Stimulated activated memory B cell treated with anti-CD40 and anti-IgM and Interleukin-4, amounts not matched to agents 10 μg/mL and 1 μg/mL and 100 μg/mL, for 72 hours (primary cell): ENCODE data around the gene CENPF.

Experiments
- ATAC-seq: fragments of 150-1000 bp; cut with Tn5 transposase; 2 replicates; pipeline ENCODE4 v1.10.0; 2021
- H3K27ac Mint-ChIP-seq: one replicate; pipeline ENCODE4 v1.8.0; 2022; ENCODE audit warnings: mild to moderate bottlenecking, mixed read lengths
- H3K27me3 Mint-ChIP-seq: one replicate; pipeline ENCODE4 v1.8.0; 2022; ENCODE audit warnings: mixed read lengths
- H3K36me3 Mint-ChIP-seq: one replicate; pipeline ENCODE4 v1.8.0; 2022; ENCODE audit warnings: mixed read lengths
- H3K4me1 Mint-ChIP-seq: one replicate; pipeline ENCODE4 v1.8.0; 2022; ENCODE audit warnings: mixed read lengths
- H3K4me3 Mint-ChIP-seq: one replicate; pipeline ENCODE4 v1.8.0; 2022; ENCODE audit warnings: mild to moderate bottlenecking, moderate library complexity, mixed read lengths
- H3K9me3 Mint-ChIP-seq: one replicate; pipeline ENCODE4 v1.8.0; 2022; ENCODE audit warnings: mixed read lengths

CENPF gene

DNA sequence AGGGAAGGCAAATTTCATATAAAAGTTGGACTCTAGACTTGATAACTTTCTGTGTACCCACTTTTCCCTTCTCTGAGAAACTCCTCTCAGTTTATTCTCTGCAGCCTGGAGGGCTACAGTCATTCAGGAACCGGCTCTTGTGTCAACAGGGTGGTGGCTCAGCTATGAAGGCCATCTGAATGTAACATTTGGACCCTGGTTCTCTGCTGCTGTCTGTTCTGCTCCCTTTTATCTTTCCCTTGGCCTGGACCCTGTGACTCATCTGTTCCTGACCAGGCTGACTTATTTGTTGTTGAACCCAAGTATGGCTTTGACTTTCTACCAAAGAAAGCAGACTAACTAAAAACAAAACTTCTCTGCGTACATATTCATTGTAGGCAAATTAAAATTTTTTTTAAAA, 75.4 kb downstream of the CENPF start:
- Mint-ChIP-seq H3K4me3 (no peak overlapping the region), H3K9me3 (peaks cover 4% of the 10 kb centered on the region), H3K36me3 (no peaks in the 10 kb centered on the region), H3K27me3 (no peaks in the 10 kb centered on the region), H3K27ac (no peak overlapping the region), H3K4me1 (no peaks in the 10 kb centered on the region)
- ATAC-seq = no peak

DNA sequence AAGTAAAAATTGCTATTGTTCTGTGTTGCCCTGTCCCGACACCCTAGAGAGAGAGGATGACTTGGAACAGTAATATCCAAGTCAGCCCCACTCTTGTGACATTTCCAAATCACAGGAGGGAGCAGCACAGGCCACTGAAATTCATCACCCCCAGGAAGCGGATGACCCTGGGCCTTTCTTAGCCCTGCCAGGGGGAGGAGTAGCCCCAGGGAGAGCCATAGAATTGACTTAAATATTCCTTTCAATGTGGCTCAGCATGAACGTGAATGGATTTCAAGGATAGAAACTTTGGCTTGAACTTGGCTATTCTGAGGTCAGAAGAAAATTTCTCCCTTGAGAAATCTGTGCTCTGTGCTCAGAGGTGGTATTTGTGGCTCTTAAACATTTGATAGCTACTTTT, 80.6 kb downstream of the CENPF start:
- Mint-ChIP-seq H3K9me3 (peaks cover 4% of the 10 kb centered on the region), H3K4me3 (no peak overlapping the region), H3K4me1 (no peaks in the 10 kb centered on the region), H3K36me3 (no peaks in the 10 kb centered on the region), H3K27ac (no peak overlapping the region), H3K27me3 (no peaks in the 10 kb centered on the region)
- ATAC-seq = no peak

DNA sequence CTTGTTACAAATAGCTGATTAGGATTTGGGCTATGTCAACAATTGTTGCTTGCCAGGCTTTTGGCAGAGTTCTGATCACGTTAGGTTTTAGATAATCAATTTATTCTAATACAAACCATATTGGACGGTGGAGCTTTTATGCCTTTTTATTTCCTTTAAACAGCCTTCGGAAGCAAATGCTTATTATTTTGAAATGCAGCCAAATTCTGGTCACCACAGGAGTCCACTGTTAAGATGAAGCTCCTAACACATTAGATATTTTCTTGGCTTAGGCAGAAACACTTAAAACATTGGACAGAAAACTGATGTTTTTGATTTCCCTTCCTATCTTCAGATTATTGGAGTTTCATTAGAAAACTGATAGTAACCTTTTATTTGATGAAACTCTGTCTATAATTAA, 82.9 kb downstream of the CENPF start:
- H3K4me3 Mint-ChIP-seq = no peak overlapping the region
- no peaks in the 10 kb centered on the region for H3K27me3 Mint-ChIP-seq
- ATAC-seq = no peak

DNA sequence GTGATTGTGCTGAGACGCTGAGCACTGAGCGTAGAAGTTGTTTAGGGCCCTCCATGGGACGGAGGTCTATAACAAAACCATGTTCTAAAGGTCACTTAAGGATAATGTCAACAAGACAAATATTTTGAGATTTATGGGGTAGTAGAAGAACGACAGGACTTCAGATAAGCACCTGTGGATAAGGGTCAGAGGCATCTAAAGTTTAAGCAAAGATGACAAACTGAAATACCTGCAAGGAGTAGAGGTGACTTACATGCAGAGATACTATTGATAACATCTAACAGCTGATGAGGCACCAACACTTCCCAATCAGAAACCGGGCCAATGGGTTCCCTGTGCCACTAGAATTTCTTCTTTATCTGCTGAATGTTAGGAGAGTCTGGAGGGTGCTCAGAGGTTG, 83.5 kb downstream of the CENPF start:
- ATAC-seq = no peak
- H3K36me3 Mint-ChIP-seq = no peaks in the 10 kb centered on the region
- no peaks in the 10 kb centered on the region for H3K27me3 Mint-ChIP-seq
- no peak overlapping the region for H3K27ac Mint-ChIP-seq
- H3K4me3 Mint-ChIP-seq = no peak overlapping the region
- H3K9me3 Mint-ChIP-seq = no peaks in the 10 kb centered on the region
- no peaks in the 10 kb centered on the region for H3K4me1 Mint-ChIP-seq

More for the DNA sequence above, 82.9 kb downstream of the CENPF start:
- H3K36me3 Mint-ChIP-seq = no peaks in the 10 kb centered on the region
- no peaks in the 10 kb centered on the region for H3K9me3 Mint-ChIP-seq
- no peaks in the 10 kb centered on the region for H3K4me1 Mint-ChIP-seq
- no peak overlapping the region for H3K27ac Mint-ChIP-seq

DNA sequence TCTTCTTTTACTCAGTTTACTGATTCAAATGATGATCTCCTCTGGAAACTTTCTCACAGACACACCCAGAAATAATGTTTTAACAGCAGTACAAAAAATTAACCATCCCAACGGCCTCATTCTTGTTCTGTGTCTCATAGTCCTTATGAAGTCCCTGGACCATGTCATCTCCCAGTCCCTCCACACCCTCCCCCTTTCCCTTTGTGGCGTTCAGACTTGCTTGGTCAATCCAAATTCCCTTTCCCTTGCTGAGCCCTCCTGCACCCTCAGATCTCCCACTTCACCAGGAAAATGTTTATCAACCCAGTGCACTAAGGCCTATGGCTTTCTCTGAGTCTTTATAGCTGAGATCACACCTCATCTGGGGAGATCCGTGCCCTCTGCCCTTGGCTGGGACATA, 85.9 kb downstream of the CENPF start:
- H3K36me3 Mint-ChIP-seq = no peaks in the 10 kb centered on the region
- H3K27ac Mint-ChIP-seq = no peak overlapping the region
- H3K27me3 Mint-ChIP-seq = no peaks in the 10 kb centered on the region
- H3K4me1 Mint-ChIP-seq = no peaks in the 10 kb centered on the region
- H3K9me3 Mint-ChIP-seq = peaks cover 3% of the 10 kb centered on the region
- no peak for ATAC-seq
- no peak overlapping the region for H3K4me3 Mint-ChIP-seq

DNA sequence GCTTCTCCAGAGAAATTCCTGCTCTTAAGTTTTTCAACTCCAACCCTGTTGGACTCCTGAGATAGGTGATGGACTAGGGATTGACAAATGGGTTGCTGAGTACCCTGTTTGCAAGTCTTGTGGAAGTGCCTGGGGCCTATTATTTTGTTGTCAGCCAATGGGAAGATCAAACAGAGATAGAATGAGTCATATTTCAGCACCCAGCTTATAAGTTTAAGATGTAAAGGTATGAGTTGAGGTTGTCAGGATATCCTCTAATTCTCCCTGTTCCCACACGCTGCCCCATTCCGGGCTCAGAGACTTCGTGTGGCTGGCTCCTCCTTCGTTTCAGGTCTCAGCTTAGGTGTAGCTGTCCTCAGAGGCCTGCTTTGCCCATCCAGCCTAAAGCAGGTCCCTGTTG, 91.8 kb downstream of the CENPF start:
- Mint-ChIP-seq H3K4me3 (no peak overlapping the region), H3K27ac (no peak overlapping the region), H3K9me3 (peaks cover 5% of the 10 kb centered on the region), H3K36me3 (no peaks in the 10 kb centered on the region), H3K4me1 (no peaks in the 10 kb centered on the region), H3K27me3 (no peaks in the 10 kb centered on the region)
- no peak for ATAC-seq

DNA sequence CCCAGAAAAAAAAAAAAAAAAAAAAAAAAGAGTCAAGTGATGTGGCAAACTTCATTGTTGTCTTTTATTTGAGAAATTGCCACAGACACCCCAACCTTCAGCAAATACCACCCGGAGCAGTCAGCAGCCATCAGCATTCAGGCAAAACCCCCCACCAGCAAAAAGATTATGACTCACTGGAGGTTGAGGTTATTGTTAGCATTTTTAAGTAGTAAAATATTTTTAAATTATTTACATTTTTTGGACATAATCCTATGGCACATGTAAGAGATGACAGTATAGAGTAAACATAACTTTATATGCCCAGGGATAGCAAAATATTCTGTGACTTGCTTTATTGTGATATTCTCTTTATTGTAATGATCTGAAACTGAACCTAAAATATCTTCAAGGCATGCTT, 95.6 kb downstream of the CENPF start:
- Mint-ChIP-seq H3K36me3 (no peaks in the 10 kb centered on the region), H3K27me3 (no peaks in the 10 kb centered on the region), H3K9me3 (peaks cover 8% of the 10 kb centered on the region), H3K27ac (no peak overlapping the region), H3K4me3 (no peak overlapping the region), H3K4me1 (no peaks in the 10 kb centered on the region)
- ATAC-seq = no peak

DNA sequence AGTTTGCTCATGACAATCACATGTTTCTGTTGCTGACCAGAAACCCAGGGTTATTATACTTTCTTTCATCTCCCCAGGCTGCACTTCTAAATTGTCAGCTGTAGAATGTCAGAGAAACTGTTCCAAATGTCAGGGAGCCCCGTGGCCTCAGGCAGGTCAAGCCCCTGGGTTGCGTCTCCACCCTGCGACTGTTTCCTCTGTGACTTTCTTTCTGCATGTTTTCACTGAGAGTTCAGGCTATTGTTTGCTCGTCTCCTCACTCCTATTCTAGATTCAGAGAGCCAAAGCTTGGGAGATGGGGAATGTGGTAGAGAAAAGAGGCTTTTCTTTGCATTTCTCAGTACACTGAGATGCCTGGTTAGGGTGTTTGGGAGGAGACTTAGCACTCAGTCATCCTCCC, 97.4 kb downstream of the CENPF start:
- Mint-ChIP-seq H3K4me1 (no peaks in the 10 kb centered on the region), H3K9me3 (peaks cover 17% of the 10 kb centered on the region), H3K4me3 (no peak overlapping the region), H3K36me3 (no peaks in the 10 kb centered on the region), H3K27ac (no peak overlapping the region), H3K27me3 (no peaks in the 10 kb centered on the region)
- ATAC-seq = no peak

DNA sequence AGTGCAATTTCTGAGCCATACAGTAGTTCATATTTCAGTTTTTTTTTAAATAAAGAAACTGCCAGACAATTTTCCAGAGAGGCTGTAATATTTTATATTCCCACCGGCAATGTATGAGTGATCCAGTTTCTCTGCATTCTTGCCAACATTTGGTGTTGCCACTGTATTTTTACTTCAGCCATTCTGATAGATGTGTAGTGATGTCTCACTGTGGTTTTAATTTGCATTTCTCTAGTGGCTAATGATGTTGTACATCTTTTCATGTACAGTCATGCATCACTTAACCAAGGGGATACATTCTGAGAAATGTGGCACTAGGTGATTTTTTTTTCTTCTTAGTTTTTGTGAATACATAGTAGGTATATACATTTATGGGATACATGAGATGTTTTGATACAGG, 99.6 kb downstream of the CENPF start:
- no peak overlapping the region for H3K4me3 Mint-ChIP-seq
- peaks cover 23% of the 10 kb centered on the region for H3K9me3 Mint-ChIP-seq
- H3K36me3 Mint-ChIP-seq = no peaks in the 10 kb centered on the region
- no peak for ATAC-seq
- H3K4me1 Mint-ChIP-seq = no peaks in the 10 kb centered on the region
- H3K27me3 Mint-ChIP-seq = no peaks in the 10 kb centered on the region
- H3K27ac Mint-ChIP-seq = no peak overlapping the region

DNA sequence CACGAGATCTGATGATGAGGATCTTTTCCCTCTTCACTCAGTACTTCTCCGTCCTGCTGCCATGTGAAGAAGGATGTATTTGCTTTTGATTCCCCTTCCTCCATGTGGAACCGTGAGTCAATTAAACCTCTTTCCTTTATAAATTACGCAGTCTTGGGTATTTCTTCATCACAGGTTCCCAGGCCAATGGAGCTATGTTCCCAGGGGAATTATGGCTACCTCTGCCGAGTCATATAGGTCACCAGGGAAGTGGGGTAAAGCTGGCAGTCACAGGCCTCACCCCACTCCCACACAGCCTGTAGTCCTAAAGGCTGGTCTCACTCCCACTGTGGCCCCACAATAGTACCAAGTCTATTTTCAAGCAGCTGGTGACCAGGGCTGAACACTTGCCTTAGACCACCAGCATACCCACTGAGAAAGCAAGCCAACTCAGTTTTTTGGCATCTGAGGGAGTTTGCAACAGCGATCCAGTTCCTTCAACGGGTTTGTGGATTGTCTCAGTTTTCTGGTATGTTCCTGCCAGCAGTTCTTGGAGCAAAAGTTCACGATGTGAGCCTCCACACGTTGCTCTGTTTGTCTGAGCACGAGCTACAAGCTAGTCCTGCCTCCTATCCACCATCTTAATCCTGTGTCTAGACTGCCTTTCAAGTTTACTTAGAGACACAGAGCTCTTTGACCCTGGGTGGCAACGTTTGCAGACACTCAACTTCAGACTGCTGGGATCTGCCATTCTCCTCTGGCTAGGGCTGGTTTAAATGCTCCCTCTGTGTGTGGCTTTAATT, 104.5 kb downstream of the CENPF start:
- Mint-ChIP-seq H3K4me1 (no peaks in the 10 kb centered on the region), H3K27me3 (peaks cover 9% of the 10 kb centered on the region), H3K27ac (no peak overlapping the region), H3K9me3 (peaks cover 23% of the 10 kb centered on the region), H3K4me3 (no peak overlapping the region), H3K36me3 (no peaks in the 10 kb centered on the region)
- ATAC-seq = no peak

DNA sequence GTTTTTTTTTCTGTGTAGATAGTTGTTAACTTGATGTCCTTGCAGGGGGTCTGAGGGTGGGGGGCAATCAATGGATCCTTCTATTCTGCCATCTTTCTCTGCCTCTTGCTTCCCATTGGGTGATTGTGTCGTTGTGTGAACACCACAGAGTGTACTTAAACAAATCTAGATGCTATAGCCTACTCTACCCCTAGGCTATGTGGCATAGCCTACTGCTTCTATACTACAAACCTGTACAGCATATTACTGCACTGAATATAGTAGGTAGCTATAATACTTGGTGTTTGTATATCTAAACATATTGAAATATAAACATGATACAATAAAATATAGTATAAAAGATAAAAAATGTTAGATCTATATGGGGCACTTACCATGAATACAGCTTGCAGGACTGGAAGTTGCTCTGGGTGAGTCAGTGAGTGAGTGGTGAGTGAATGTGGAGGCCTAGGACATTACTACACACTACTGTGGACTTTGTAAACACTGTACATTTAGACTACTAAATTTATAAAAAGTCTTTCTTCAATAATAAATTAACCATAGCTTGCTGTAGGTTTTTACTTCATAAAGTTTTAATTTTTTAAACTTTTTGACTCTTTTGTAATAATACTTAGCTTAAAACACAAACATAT, 105.4 kb downstream of the CENPF start:
- ATAC-seq = no peak
- H3K27me3 Mint-ChIP-seq = peaks cover 9% of the 10 kb centered on the region
- no peak overlapping the region for H3K4me3 Mint-ChIP-seq
- H3K27ac Mint-ChIP-seq = no peak overlapping the region
- no peaks in the 10 kb centered on the region for H3K4me1 Mint-ChIP-seq
- no peaks in the 10 kb centered on the region for H3K36me3 Mint-ChIP-seq
- H3K9me3 Mint-ChIP-seq = peaks cover 17% of the 10 kb centered on the region

DNA sequence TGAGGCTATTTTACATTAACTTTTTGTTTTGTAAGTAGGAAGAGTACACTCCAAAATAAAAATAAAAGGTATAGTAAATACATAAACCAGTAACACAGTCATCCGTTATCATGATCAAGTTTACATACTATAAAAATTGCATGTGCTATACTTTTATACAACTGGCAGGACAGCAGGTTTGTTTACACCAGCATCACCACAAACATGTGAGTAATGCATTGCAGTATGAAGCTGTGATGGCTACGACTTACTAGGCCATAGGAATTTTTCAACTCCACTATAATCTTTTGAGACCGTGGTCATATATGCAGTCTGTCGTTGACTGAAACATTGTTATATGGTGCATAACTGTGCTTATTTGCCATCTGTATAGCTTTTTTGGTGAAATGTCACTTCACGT, 106.2 kb downstream of the CENPF start:
- Mint-ChIP-seq H3K27ac (no peak overlapping the region), H3K36me3 (no peaks in the 10 kb centered on the region), H3K4me1 (no peaks in the 10 kb centered on the region), H3K4me3 (no peak overlapping the region), H3K9me3 (peaks cover 15% of the 10 kb centered on the region), H3K27me3 (peaks cover 12% of the 10 kb centered on the region)
- ATAC-seq = no peak

DNA sequence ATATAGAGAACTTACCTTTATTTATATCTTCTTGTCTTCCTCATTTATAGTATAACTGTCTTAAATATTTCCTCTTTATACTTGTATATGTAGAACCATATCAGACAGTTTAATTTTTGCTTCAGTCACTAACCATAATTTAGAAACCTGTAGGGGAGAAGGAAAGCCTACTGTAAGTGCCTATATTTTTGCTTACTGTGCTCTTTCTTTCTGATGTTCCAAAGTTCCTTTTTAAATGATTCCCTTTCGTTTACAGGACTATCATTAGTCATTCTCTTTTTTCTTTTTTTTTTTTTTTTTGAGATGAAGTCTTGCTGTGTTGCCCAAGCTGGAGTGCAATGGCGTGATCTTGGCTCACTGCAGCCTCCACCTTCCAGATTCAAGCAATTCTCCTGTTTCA, 109.7 kb downstream of the CENPF start:
- no peak overlapping the region for H3K4me3 Mint-ChIP-seq
- H3K36me3 Mint-ChIP-seq = no peaks in the 10 kb centered on the region
- no peaks in the 10 kb centered on the region for H3K9me3 Mint-ChIP-seq
- H3K27me3 Mint-ChIP-seq = peaks cover 20% of the 10 kb centered on the region
- no peak overlapping the region for H3K27ac Mint-ChIP-seq
- no peaks in the 10 kb centered on the region for H3K4me1 Mint-ChIP-seq
- no peak for ATAC-seq
